ENCODE measurements around the gene PMEPA1.

The PMEPA1 gene

DNA sequence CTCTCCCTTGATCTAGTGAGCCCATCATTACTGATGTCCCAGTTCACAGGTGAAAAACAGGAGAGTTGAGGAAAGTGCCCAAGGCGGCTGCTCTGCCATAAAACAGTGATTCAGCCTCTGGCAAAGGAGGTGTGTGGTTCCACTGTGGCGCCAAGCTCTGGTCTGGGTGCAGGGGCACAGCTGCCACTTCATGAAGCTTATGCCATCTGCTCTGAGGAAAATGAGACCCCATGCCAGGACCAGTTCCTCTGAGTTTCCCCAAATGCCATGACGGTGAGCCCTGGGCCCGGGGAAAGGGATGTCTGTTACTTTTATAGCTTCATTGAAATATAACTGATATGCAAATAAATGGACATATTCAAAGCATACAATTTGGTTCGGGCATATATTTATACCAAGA, 55.9 kb downstream of the PMEPA1 start:
- ChIA-PET POLR2A (no interaction called here), CTCF (interaction anchor here (0.6 to 2.5 kb wide), 16 partner anchors 11 to 480 kb away, joined by 3 to 24 read pairs (median 4); no protein-coding TSS in a partner anchor)
- Histone ChIP-seq H3K9me3 (ENCODE audit: control insufficient read depth, insufficient read depth, low read depth, low read length) (no peaks in the 10 kb centered on the region), H3K4me3 (ENCODE audit: low read depth, low read length) (no peak overlapping the region), H3K27ac (ENCODE audit: extremely low read depth, low read depth, low read length) (no peak overlapping the region), H3K4me1 (ENCODE audit: control insufficient read depth, insufficient read depth, low read length) (no peaks in the 10 kb centered on the region), H3K36me3 (ENCODE audit: control insufficient read depth in 2 of 2, insufficient read depth in 1 of 2, low read length in 2 of 2) (peaks cover 0 to 48% of the 10 kb centered on the region in 2 experiments; a peak in 1 of 3 replicates)
- TF ChIP-seq ZNF560 (tag by site-specific recombination; IDR thresholded peaks at IDR 0.05; ENCODE audit: borderline replicate concordance) (no peak), ZNF747 (tag by site-specific recombination; IDR thresholded peaks at IDR 0.05) (no peak), ZNF571 (tag by site-specific recombination; IDR thresholded peaks at IDR 0.05) (no peak), GLIS2 (tag by site-specific recombination; IDR thresholded peaks at IDR 0.05) (no peak), ZNF292 (tag by site-specific recombination; IDR thresholded peaks at IDR 0.05; ENCODE audit: borderline replicate concordance, low read depth) (no peak), ZBTB20 (tag by site-specific recombination; IDR thresholded peaks at IDR 0.05) (0 out of 2 replicates have a peak, but pooled peaks have one; percentile 30)

DNA sequence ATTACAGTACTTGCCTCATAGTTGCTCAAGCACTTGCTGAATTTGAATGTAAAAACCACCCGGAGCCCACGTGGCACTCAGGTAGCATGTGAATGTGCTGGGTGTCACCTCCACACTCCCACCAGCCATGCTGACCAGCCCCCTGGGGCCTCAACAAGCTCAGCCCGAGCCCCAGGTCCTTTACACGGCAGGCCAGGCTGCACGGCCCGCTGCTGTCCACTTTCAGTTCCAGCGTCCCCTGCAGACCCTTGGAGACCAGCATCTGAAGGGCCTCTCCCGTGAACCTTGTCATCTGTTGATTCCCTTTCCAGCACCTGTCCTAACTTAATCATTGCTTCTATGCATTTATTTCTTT, 56.3 kb downstream of the PMEPA1 start:
- ChIA-PET POLR2A (no interaction called here), CTCF (interaction anchor here (0.7 to 2.5 kb wide), 13 partner anchors 10 to 480 kb away, joined by 3 to 24 read pairs (median 4); no protein-coding TSS in a partner anchor)
- H3K27ac ChIP-seq (ENCODE audit: extremely low read depth, low read depth, low read length) = no peak overlapping the region
- H3K36me3 ChIP-seq (ENCODE audit: control insufficient read depth in 2 of 2, insufficient read depth in 1 of 2, low read length in 2 of 2) = peaks cover 0 to 44% of the 10 kb centered on the region in 2 experiments; a peak in 1 of 3 replicates
- no peak overlapping the region for H3K4me3 ChIP-seq (ENCODE audit: low read depth, low read length)
- no peaks in the 10 kb centered on the region for H3K4me1 ChIP-seq (ENCODE audit: control insufficient read depth, insufficient read depth, low read length)
- H3K9me3 ChIP-seq (ENCODE audit: control insufficient read depth, insufficient read depth, low read depth, low read length) = no peaks in the 10 kb centered on the region
- no peak for TF ChIP-seq ZNF366 (tag by site-specific recombination; conservative IDR thresholded peaks at IDR 0.05)
- TF ChIP-seq, protein P1, sequence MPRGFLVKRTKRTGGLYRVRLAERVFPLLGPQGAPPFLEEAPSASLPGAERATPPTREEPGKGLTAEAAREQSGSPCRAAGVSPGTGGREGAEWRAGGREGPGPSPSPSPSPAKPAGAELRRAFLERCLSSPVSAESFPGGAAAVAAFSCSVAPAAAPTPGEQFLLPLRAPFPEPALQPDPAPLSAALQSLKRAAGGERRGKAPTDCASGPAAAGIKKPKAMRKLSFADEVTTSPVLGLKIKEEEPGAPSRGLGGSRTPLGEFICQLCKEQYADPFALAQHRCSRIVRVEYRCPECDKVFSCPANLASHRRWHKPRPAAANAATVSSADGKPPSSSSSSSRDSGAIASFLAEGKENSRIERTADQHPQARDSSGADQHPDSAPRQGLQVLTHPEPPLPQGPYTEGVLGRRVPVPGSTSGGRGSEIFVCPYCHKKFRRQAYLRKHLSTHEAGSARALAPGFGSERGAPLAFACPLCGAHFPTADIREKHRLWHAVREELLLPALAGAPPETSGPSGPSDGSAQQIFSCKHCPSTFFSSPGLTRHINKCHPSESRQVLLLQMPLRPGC (tag by site-specific recombination; IDR thresholded peaks at IDR 0.05) = no peak
- no peak for TF ChIP-seq ZBTB1 (tag by site-specific recombination; IDR thresholded peaks at IDR 0.05)
- TF ChIP-seq, protein P2, sequence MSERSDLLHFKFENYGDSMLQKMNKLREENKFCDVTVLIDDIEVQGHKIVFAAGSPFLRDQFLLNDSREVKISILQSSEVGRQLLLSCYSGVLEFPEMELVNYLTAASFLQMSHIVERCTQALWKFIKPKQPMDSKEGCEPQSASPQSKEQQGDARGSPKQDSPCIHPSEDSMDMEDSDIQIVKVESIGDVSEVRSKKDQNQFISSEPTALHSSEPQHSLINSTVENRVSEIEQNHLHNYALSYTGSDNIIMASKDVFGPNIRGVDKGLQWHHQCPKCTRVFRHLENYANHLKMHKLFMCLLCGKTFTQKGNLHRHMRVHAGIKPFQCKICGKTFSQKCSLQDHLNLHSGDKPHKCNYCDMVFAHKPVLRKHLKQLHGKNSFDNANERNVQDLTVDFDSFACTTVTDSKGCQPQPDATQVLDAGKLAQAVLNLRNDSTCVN (tag by site-specific recombination; optimal IDR thresholded peaks at IDR 0.05) = no peak
- no peak for TF ChIP-seq IKZF3 (tag by site-specific recombination; IDR thresholded peaks at IDR 0.05)
- no peak for TF ChIP-seq ZNF600 (tag by site-specific recombination; IDR thresholded peaks at IDR 0.05)
- TF ChIP-seq HOXA7 (CRISPR knock-in tag; IDR thresholded peaks at IDR 0.05; ENCODE audit: borderline replicate concordance) = no peak
- no peak for TF ChIP-seq ZNF157 (tag by site-specific recombination; IDR thresholded peaks at IDR 0.05)
- TF ChIP-seq ZNF433 (tag by site-specific recombination; IDR thresholded peaks at IDR 0.05; ENCODE audit: low read depth) = no peak
- TF ChIP-seq ZNF629 (tag by site-specific recombination; IDR thresholded peaks at IDR 0.05) = no peak
- TF ChIP-seq, protein P3, sequence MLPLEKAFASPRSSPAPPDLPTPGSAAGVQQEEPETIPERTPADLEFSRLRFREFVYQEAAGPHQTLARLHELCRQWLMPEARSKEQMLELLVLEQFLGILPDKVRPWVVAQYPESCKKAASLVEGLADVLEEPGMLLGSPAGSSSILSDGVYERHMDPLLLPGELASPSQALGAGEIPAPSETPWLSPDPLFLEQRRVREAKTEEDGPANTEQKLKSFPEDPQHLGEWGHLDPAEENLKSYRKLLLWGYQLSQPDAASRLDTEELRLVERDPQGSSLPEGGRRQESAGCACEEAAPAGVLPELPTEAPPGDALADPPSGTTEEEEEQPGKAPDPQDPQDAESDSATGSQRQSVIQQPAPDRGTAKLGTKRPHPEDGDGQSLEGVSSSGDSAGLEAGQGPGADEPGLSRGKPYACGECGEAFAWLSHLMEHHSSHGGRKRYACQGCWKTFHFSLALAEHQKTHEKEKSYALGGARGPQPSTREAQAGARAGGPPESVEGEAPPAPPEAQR (tag by site-specific recombination; IDR thresholded peaks at IDR 0.05) = no peak
- TF ChIP-seq, protein P4, sequence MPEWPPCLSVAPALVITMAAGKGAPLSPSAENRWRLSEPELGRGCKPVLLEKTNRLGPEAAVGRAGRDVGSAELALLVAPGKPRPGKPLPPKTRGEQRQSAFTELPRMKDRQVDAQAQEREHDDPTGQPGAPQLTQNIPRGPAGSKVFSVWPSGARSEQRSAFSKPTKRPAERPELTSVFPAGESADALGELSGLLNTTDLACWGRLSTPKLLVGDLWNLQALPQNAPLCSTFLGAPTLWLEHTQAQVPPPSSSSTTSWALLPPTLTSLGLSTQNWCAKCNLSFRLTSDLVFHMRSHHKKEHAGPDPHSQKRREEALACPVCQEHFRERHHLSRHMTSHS (tag by site-specific recombination; IDR thresholded peaks at IDR 0.05) = no peak
- TF ChIP-seq ZNF701 (tag by site-specific recombination; IDR thresholded peaks at IDR 0.05) = no peak
- no peak for TF ChIP-seq ZNF341 (tag by site-specific recombination; IDR thresholded peaks at IDR 0.05; ENCODE audit: low read depth)
- TF ChIP-seq ZFP41 (tag by site-specific recombination; IDR thresholded peaks at IDR 0.05; ENCODE audit: borderline replicate concordance) = no peak
